Thymus (tissue), 11 donors: ENCODE data around the gene ACER3. TPM values are rescaled to one million over a fixed set of nuclear protein-coding genes. Genes with fewer than 3 reads are reported as not detected.

Experiments
- DNase-seq, 9 donors: peaks; one replicate each; pipeline ENCODE4 v3.0.0-alpha.2; 2013; ENCODE audit warnings: low spot score in 9 of 9, low read depth in 6 of 9, missing footprints in 1 of 9
- H3K27ac ChIP-seq, 2 donors: one replicate each; pipeline ENCODE4 v1.5.1; 2013; ENCODE audit warnings: control low read depth in 1 of 2, low read depth in 1 of 2, low read length in 1 of 2, mild to moderate bottlenecking in 1 of 2, moderate library complexity in 1 of 2
- H3K27me3 ChIP-seq, 2 donors: one replicate each; pipeline ENCODE4 v1.5.1; 2013; ENCODE audit warnings: low read length in 1 of 2; ENCODE audit not compliant: control insufficient read depth in 2 of 2, insufficient read depth in 1 of 2
- H3K36me3 ChIP-seq, 2 donors: one replicate each; pipeline ENCODE4 v1.5.1; 2013; ENCODE audit warnings: low read length in 1 of 2, mild to moderate bottlenecking in 1 of 2, moderate library complexity in 1 of 2; ENCODE audit not compliant: control insufficient read depth in 2 of 2, insufficient read depth in 2 of 2
- H3K4me1 ChIP-seq, 2 donors: one replicate each; pipeline ENCODE4 v1.5.1; 2013; ENCODE audit warnings: low read length in 2 of 2; ENCODE audit not compliant: control insufficient read depth in 2 of 2, insufficient read depth in 2 of 2
- H3K4me3 ChIP-seq, 2 donors: one replicate each; pipeline ENCODE4 v1.5.1; 2013; ENCODE audit warnings: low read length in 2 of 2, control low read depth in 1 of 2, mild to moderate bottlenecking in 1 of 2
- H3K9me3 ChIP-seq, 2 donors: one replicate each; pipeline ENCODE4 v1.5.1; 2013; ENCODE audit warnings: low read length in 1 of 2, mild to moderate bottlenecking in 1 of 2; ENCODE audit not compliant: control insufficient read depth in 2 of 2, insufficient read depth in 1 of 2
- WGBS: extraction: QIAGEN DNeasy Blood & Tissue Kit; methylation state at CpG from one replicate; pipeline ENCODE4 v1.1.7; 2013; 5-methylcytosine and 5-hydroxymethylcytosine counted together
- polyA plus RNA-seq: library from polyadenylated mRNA; stranded (reverse); fragments of 200-250 nt; gene quantifications from one replicate; pipeline ENCODE4 v1.2.3, GENCODE V29; 2013
- total RNA-seq: library from RNA; stranded (reverse); fragments of 120-200 nt; gene quantifications from one replicate; pipeline ENCODE4 v1.2.4, GENCODE V29; 2013
- donor health status: healthy.

ACER3 gene
- total and polyA plus RNA-seq, 2 donors = 4.2 to 4.8 TPM

DNA sequence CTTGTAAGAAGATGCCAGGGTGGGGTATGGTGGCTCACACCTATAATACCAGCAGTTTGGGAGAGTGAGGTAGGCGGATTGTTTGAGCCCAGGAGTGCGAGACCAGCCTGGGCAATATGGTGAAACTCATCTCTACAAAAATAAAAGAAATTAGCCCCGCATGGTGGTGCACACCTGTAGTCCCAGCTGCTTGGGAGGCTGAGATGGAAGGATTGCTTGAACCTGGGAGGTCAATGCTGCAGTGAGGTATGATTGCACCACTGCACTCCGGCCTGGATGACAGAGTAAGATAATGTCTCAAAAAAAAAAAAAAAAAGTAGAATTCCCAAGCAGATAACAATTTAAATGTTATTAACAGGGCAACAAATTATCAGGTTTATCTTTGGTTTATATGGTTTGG lies 20.2 kb downstream of the ACER3 start:
- H3K9me3 ChIP-seq = no peaks in the 10 kb centered on the region
- no peaks in the 10 kb centered on the region for H3K4me1 ChIP-seq
- H3K4me3 ChIP-seq = no peak overlapping the region
- no peak overlapping the region for H3K27ac ChIP-seq
- DNase-seq = no peak
- 97% methylated on average over 4 of the region's 4 CpGs for WGBS
- no peaks in the 10 kb centered on the region for H3K36me3 ChIP-seq
- H3K27me3 ChIP-seq = no peaks in the 10 kb centered on the region

DNA sequence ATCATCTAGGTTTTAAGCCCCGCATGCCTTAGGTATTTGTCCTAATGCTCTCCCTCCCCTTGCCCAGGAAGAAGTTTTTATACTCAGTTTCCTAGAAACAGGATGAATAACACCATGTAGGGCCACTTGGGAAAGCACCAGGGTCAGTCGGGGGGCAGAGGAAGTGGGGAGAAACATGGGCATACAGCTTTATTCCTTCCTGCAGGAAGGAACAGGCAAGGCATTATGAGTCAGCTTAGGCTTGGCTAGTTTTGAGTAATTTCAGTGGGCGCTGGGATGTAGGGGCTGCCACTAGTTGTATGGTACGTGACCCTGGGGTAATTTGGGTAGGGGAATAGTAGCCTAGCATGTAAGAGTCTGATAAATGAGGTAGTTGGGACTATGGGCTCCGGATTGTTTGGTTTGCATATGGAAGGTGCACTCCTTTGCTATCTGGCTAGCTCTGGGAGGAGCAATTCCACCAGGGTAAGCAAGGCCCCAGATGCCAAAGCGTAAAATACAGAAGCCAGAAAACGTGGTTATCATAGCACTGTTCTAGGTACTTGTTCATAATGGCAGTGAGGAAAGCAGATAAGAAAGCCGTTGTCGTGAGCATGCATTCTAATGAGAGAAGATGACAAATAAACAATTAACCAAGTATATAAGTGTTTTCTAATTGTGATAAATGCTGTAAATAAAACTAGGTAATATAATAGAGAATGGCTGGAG lies 24.8 kb downstream of the ACER3 start:
- DNase-seq = no peak
- H3K27ac ChIP-seq = no peak overlapping the region
- no peaks in the 10 kb centered on the region for H3K27me3 ChIP-seq
- 91% methylated on average over 9 of the region's 9 CpGs for WGBS
- no peaks in the 10 kb centered on the region for H3K4me1 ChIP-seq
- H3K4me3 ChIP-seq = no peak overlapping the region
- H3K9me3 ChIP-seq = no peaks in the 10 kb centered on the region
- H3K36me3 ChIP-seq = no peaks in the 10 kb centered on the region

GRCh38 chr11:76888989-76889388 lies 28.3 kb downstream of the ACER3 start:
- Histone ChIP-seq H3K36me3 (no peaks in the 10 kb centered on the region), H3K27me3 (no peaks in the 10 kb centered on the region), H3K4me1 (no peaks in the 10 kb centered on the region), H3K4me3 (no peak overlapping the region), H3K27ac (no peak overlapping the region), H3K9me3 (no peaks in the 10 kb centered on the region)
- DNase-seq = no peak
- 96% methylated on average over 1 of the region's 1 CpG for WGBS

- Histone ChIP-seq H3K27me3 (no peaks in the 10 kb centered on the region), H3K4me3 (no peak overlapping the region), H3K27ac (no peak overlapping the region), H3K36me3 (no peaks in the 10 kb centered on the region), H3K4me1 (no peaks in the 10 kb centered on the region), H3K9me3 (no peaks in the 10 kb centered on the region)
- 99% methylated on average over 1 of the region's 1 CpG for WGBS
- no peak for DNase-seq
Observed at GRCh38 chr11:76889411-76889975, 28.8 kb downstream of the ACER3 start.

DNA sequence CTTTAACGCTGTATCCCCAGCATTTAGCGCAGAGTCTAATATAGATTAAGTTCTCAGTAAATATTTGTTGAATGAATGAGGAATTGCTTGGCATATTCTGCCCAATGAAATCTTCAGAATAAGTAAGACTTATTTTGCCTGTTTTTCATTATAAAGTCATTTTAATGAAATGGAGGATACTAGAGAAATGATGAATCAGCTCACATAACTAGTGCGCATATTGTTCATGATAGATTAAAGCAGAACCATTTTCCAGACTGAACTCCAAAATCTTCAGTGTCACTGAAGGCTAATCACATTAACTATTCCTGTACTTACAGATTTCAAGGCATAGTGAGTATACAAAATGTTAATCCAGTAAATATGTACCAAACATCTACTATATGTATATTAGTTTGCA lies 29.6 kb downstream of the ACER3 start:
- Histone ChIP-seq H3K4me1 (no peaks in the 10 kb centered on the region), H3K36me3 (no peaks in the 10 kb centered on the region), H3K27me3 (no peaks in the 10 kb centered on the region), H3K27ac (no peak overlapping the region), H3K9me3 (no peaks in the 10 kb centered on the region), H3K4me3 (no peak overlapping the region)
- DNase-seq = no peak
- 98% methylated on average over 3 of the region's 3 CpGs for WGBS

- Histone ChIP-seq H3K27me3 (no peaks in the 10 kb centered on the region), H3K36me3 (no peaks in the 10 kb centered on the region), H3K27ac (no peak overlapping the region), H3K4me3 (no peak overlapping the region), H3K9me3 (no peaks in the 10 kb centered on the region), H3K4me1 (no peaks in the 10 kb centered on the region)
- DNase-seq = no peak
Observed at GRCh38 chr11:76891285-76891684, 30.6 kb downstream of the ACER3 start.

DNA sequence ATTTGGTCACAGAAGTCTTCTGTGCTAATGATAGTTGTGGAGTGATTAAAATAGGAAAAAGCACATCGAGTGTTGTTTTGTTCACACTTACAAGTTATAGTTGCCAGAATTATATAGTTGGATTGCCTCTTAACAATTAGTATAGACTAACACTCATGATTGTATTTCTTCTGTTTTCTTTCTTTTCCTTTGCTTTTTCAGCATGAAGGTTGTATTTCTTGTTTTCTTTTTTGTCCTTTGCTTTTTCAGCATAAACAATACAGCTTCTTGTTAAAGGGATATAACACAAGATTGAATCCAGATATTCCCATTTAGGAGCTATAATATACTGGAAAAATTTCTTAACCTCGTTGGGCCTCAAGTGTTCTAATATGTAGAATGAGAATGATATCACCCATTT lies 31.1 kb downstream of the ACER3 start:
- WGBS = 95% methylated on average over 2 of the region's 2 CpGs
- DNase-seq = no peak
- Histone ChIP-seq H3K4me1 (no peaks in the 10 kb centered on the region), H3K27me3 (no peaks in the 10 kb centered on the region), H3K36me3 (no peaks in the 10 kb centered on the region), H3K4me3 (no peak overlapping the region), H3K27ac (no peak overlapping the region), H3K9me3 (no peaks in the 10 kb centered on the region)

DNA sequence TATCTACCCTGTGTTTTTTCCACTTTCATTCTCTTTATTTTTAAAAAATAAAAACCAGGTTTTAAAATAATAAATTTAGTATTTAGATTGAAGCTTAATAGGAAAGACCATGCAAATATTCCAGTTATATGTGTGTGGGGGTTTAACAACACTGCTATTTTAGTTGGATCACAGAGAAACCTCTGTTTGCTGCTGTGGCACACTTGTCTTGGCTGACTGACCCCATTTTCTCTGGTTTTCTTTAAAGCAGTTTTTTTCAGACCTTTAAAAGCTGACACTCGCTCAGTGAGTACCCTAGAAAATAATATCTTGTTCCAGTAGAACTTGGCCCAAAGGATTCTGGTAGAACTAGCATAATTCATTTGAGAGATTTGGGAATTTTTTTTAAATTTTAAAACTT lies 31.6 kb downstream of the ACER3 start:
- H3K27ac ChIP-seq = no peak overlapping the region
- H3K27me3 ChIP-seq = no peaks in the 10 kb centered on the region
- no peaks in the 10 kb centered on the region for H3K36me3 ChIP-seq
- no peaks in the 10 kb centered on the region for H3K9me3 ChIP-seq
- no peak overlapping the region for H3K4me3 ChIP-seq
- no peaks in the 10 kb centered on the region for H3K4me1 ChIP-seq
- DNase-seq = no peak
- 94% methylated on average over 1 of the region's 1 CpG for WGBS

- 96% methylated on average over 2 of the region's 2 CpGs for WGBS
- Histone ChIP-seq H3K4me3 (no peak overlapping the region), H3K36me3 (no peaks in the 10 kb centered on the region), H3K4me1 (no peaks in the 10 kb centered on the region), H3K9me3 (no peaks in the 10 kb centered on the region), H3K27ac (no peak overlapping the region), H3K27me3 (no peaks in the 10 kb centered on the region)
- DNase-seq = no peak
Observed at GRCh38 chr11:76897233-76897632, 36.5 kb downstream of the ACER3 start.
